H1 (cell line): Measurements from ENCODE around the gene CAST. TPM values are rescaled to one million over a fixed set of nuclear protein-coding genes. Genes with fewer than 3 reads are reported as not detected.

Source experiments
- CTCF ChIA-PET: fragments of 300-600 bp; sonication (Branson Sonifier 250); formaldehyde crosslinking; loops from one replicate; lab custom pipeline; 2021; ENCODE audit not compliant: partially characterized antibody; lab: Charles Lee
- POLR2A ChIA-PET: fragments of 300-600 bp; sonication (Branson Sonifier 250); formaldehyde crosslinking; loops from one replicate; lab custom pipeline; 2021; ENCODE audit warnings: inconsistent platforms; ENCODE audit not compliant: partially characterized antibody; lab: Charles Lee
- DNase-seq, 2 experiments: peaks; one replicate each; pipeline versions ENCODE4 v3.0.0 to v3.0.0-alpha.2; 2010 to 2022; ENCODE audit warnings: low spot score in 2 of 2, low read depth in 1 of 2, mixed read lengths in 1 of 2
- FAIRE-seq: peaks from 2 replicates; lab custom pipeline; 2011; peaks lifted over from hg19 to GRCh38; lab: Jason Lieb, UNC
- H2AFZ ChIP-seq: 2 replicates; pipeline ENCODE4 v1.8.1; 2012; ENCODE audit warnings: low read length, inconsistent platforms
- H2AK5ac ChIP-seq: 2 replicates; pipeline ENCODE4 v1.6.1; 2013; ENCODE audit warnings: low read depth, low read length
- H2BK120ac ChIP-seq: replicated peaks from 2 replicates; pipeline ENCODE3; 2013; ENCODE audit warnings: low read depth, low read length, inconsistent platforms
- H2BK12ac ChIP-seq: 2 replicates; pipeline ENCODE4 v1.6.1; 2013; ENCODE audit warnings: low read depth, low read length
- H2BK15ac ChIP-seq: 2 replicates; pipeline ENCODE4 v1.6.1; 2013; ENCODE audit warnings: low read length
- H2BK20ac ChIP-seq: 2 replicates; pipeline ENCODE4 v1.6.1; 2013; ENCODE audit warnings: low read length
- H2BK5ac ChIP-seq: 2 replicates; pipeline ENCODE4 v1.6.1; 2013; ENCODE audit warnings: low read depth, low read length
- H3K14ac ChIP-seq: 2 replicates; pipeline ENCODE4 v1.6.1; 2013; ENCODE audit warnings: inconsistent platforms; ENCODE audit not compliant: insufficient read length
- H3K18ac ChIP-seq: 2 replicates; pipeline ENCODE4 v1.6.1; 2013; ENCODE audit warnings: low read length; ENCODE audit errors: extremely low read depth
- H3K23ac ChIP-seq: 2 replicates; pipeline ENCODE4 v1.6.1; 2013; ENCODE audit warnings: inconsistent platforms; ENCODE audit not compliant: insufficient read length
- H3K23me2 ChIP-seq: 2 replicates; pipeline ENCODE4 v1.6.1; 2013; ENCODE audit warnings: low read depth, low read length
- H3K27ac ChIP-seq: 2 replicates; pipeline ENCODE4 v1.6.1; 2011; ENCODE audit warnings: low read depth, low read length, inconsistent platforms
- H3K27me3 ChIP-seq, 4 experiments: replicated peaks in 1 of 4; 1 replicate in 1 of 4; 2 replicates in 3 of 4; pipeline versions ENCODE4 v1.6.1 to v1.8.1; 2011 to 2013; ENCODE audit warnings: low read length in 3 of 4, mild to moderate bottlenecking in 3 of 4, inconsistent platforms in 2 of 4, mixed read lengths in 2 of 4, moderate library complexity in 1 of 4; ENCODE audit not compliant: control insufficient read depth in 3 of 4, insufficient read depth in 3 of 4; ENCODE audit errors: extremely low read depth in 1 of 4
- H3K36me3 ChIP-seq, 4 experiments: 2 replicates each; pipeline versions ENCODE4 v1.6.1 to v1.8.1; 2011 to 2013; ENCODE audit warnings: mild to moderate bottlenecking in 4 of 4, low read length in 3 of 4, moderate library complexity in 2 of 4, control low read depth in 1 of 4, inconsistent platforms in 1 of 4; ENCODE audit not compliant: insufficient read depth in 4 of 4, control insufficient read depth in 2 of 4
- H3K4ac ChIP-seq: replicated peaks from 2 replicates; pipeline ENCODE3; 2013; ENCODE audit warnings: low read length, low read depth, mixed read lengths, inconsistent platforms; ENCODE audit not compliant: insufficient read length
- H3K4me1 ChIP-seq, 4 experiments: replicated peaks in 1 of 4; 1 replicate in 1 of 4; 2 replicates in 3 of 4; pipeline versions ENCODE4 v1.6.1 to v1.8.1; 2011 to 2013; ENCODE audit warnings: low read length in 3 of 4, inconsistent platforms in 2 of 4, mixed read lengths in 1 of 4; ENCODE audit not compliant: insufficient read depth in 4 of 4, control insufficient read depth in 3 of 4
- H3K4me2 ChIP-seq, 2 experiments: 2 replicates each; pipeline versions ENCODE4 v1.6.1 to v1.8.1; 2011 to 2013; ENCODE audit warnings: low read depth in 2 of 2, low read length in 2 of 2, control low read depth in 1 of 2, inconsistent platforms in 1 of 2, mild to moderate bottlenecking in 1 of 2; ENCODE audit not compliant: insufficient read depth in 1 of 2
- H3K4me3 ChIP-seq, 4 experiments: fragments of 200-600, 300-600 bp in 1 of 4; sonication (generic), shearing (Covaris generic), sonication (Bioruptor Twin) in 1 of 4; 2 replicates each; pipeline versions ENCODE4 v1.5.1 to v1.8.1; 2011 to 2016; ENCODE audit warnings: low read length in 4 of 4, low read depth in 3 of 4, control low read depth in 2 of 4, inconsistent platforms in 2 of 4, mild to moderate bottlenecking in 2 of 4, mixed read lengths in 1 of 4, moderate library complexity in 1 of 4; ENCODE audit not compliant: insufficient read depth in 2 of 4; ENCODE audit errors: extremely low read depth in 1 of 4
- H3K56ac ChIP-seq: replicated peaks from 2 replicates; pipeline ENCODE3; 2013; ENCODE audit warnings: low read depth, mild to moderate bottlenecking, mixed read lengths, low read length, inconsistent platforms; ENCODE audit not compliant: insufficient read length
- H3K79me1 ChIP-seq: 2 replicates; pipeline ENCODE4 v1.6.1; 2013; ENCODE audit warnings: low read depth, low read length, control low read depth
- H3K79me2 ChIP-seq, 2 experiments: 2 replicates each; pipeline versions ENCODE4 v1.6.1 to v1.8.1; 2012 to 2013; ENCODE audit warnings: low read length in 2 of 2, mild to moderate bottlenecking in 2 of 2, inconsistent platforms in 1 of 2; ENCODE audit not compliant: insufficient read depth in 2 of 2, control insufficient read depth in 1 of 2
- H3K9ac ChIP-seq, 4 experiments: replicated peaks in 1 of 4; 1 replicate in 1 of 4; 2 replicates in 3 of 4; pipeline versions ENCODE4 v1.6.1 to v1.8.1; 2011 to 2013; ENCODE audit warnings: low read depth in 3 of 4, low read length in 3 of 4, control low read depth in 2 of 4, mild to moderate bottlenecking in 2 of 4, moderate library complexity in 2 of 4, inconsistent platforms in 1 of 4; ENCODE audit errors: extremely low read depth in 1 of 4
- H3K9me3 ChIP-seq, 2 experiments: 2 replicates each; pipeline versions ENCODE4 v1.6.1 to v1.8.1; 2012 to 2013; ENCODE audit warnings: mild to moderate bottlenecking in 2 of 2, moderate library complexity in 2 of 2, control low read depth in 1 of 2, inconsistent platforms in 1 of 2, low read depth in 1 of 2, low read length in 1 of 2, mixed read lengths in 1 of 2; ENCODE audit not compliant: insufficient read depth in 2 of 2
- H4K20me1 ChIP-seq, 2 experiments: replicated peaks in 1 of 2; 2 replicates each; pipeline versions ENCODE3 to v1.8.1; 2011 to 2013; ENCODE audit warnings: inconsistent platforms in 2 of 2, low read length in 2 of 2, mild to moderate bottlenecking in 1 of 2; ENCODE audit not compliant: insufficient read depth in 2 of 2, control insufficient read depth in 1 of 2
- H4K5ac ChIP-seq: 2 replicates; pipeline ENCODE4 v1.6.1; 2013; ENCODE audit warnings: low read length, low read depth, mixed read lengths, inconsistent platforms; ENCODE audit not compliant: insufficient read length
- H4K8ac ChIP-seq: 2 replicates; pipeline ENCODE4 v1.8.0; 2013; ENCODE audit warnings: mild to moderate bottlenecking, moderate library complexity, low read length, inconsistent platforms; ENCODE audit not compliant: insufficient read depth; ENCODE audit errors: extremely low read depth
- H4K91ac ChIP-seq: replicated peaks from 2 replicates; pipeline ENCODE3; 2013; ENCODE audit warnings: low read length, mixed read lengths, inconsistent platforms; ENCODE audit not compliant: insufficient read length
- BCL11A ChIP-seq, 2 experiments: IDR thresholded peaks; one replicate each; pipeline ENCODE4 v1.6.1; 2011; ENCODE audit warnings: low read depth in 2 of 2, low read length in 2 of 2, mild to moderate bottlenecking in 2 of 2
- CBX5 ChIP-seq: fragments of 300-800, 300-1000 bp; sonication (generic); IDR thresholded peaks from 2 replicates; pipeline ENCODE4 v1.7.1; 2016; ENCODE audit warnings: antibody characterized with exemption, low read length, low read depth
- FOSL1 ChIP-seq: IDR thresholded peaks from 2 replicates; pipeline ENCODE4 v1.6.1; 2011; ENCODE audit warnings: mild to moderate bottlenecking, low read depth, low read length, moderate library complexity; ENCODE audit not compliant: insufficient read depth
- KDM4A ChIP-seq: IDR thresholded peaks from one replicate; pipeline ENCODE4 v1.7.1; 2012; ENCODE audit warnings: low read depth, mild to moderate bottlenecking, moderate library complexity, low read length, inconsistent platforms; ENCODE audit not compliant: severe bottlenecking
- SAP30 ChIP-seq: fragments of 300-600 bp; sonication (generic); IDR thresholded peaks from 2 replicates; pipeline ENCODE4 v1.7.1; 2012; ENCODE audit warnings: low read length, moderate library complexity, mild to moderate bottlenecking, inconsistent platforms; ENCODE audit not compliant: insufficient read depth, insufficient replicate concordance
- SIN3A ChIP-seq, 2 experiments: IDR thresholded peaks in 1 of 2; conservative IDR thresholded peaks in 1 of 2; 2 replicates each; pipeline ENCODE4 v1.6.1; 2011 to 2012; ENCODE audit warnings: low read length in 2 of 2, improper control_type of control experiment in 1 of 2, low read depth in 1 of 2, mild to moderate bottlenecking in 1 of 2
- SIX5 ChIP-seq: IDR thresholded peaks from 2 replicates; pipeline ENCODE4 v1.6.1; 2011; ENCODE audit warnings: mild to moderate bottlenecking, low read depth, low read length
- TAF1 ChIP-seq: IDR thresholded peaks from 2 replicates; pipeline ENCODE4 v1.6.1; 2011; ENCODE audit warnings: mild to moderate bottlenecking, low read depth, low read length
- WGBS, 2 experiments: shearing (Covaris generic) in 1 of 2; methylation state at CpG; one replicate each; pipeline versions ENCODE4 v1.1.6 to v1.1.7; 2013 to 2015; ENCODE audit warnings: low lambda C conversion rate in 2 of 2, mixed read lengths in 2 of 2, inconsistent platforms in 1 of 2, low coverage in 1 of 2, missing lambda C conversion rate in 1 of 2; ENCODE audit not compliant: insufficient replicate concordance in 2 of 2, insufficient coverage in 1 of 2, insufficient read length in 1 of 2; ENCODE audit errors: extremely low coverage in 1 of 2, missing lambda C conversion rate in 1 of 2; 5-methylcytosine and 5-hydroxymethylcytosine counted together
- polyA plus RNA-seq, 7 experiments: library from polyadenylated mRNA; depleted of rRNA in 3 of 7; stranded (reverse) in 5 of 7; unstranded in 2 of 7; fragments of >200 nt in 5 of 7; fragments of 200-250 nt in 2 of 7; gene quantifications; 1 replicate in 5 of 7; 2 replicates in 1 of 7; 4 replicates in 1 of 7; pipeline versions ENCODE4 v1.2.1 to v1.2.3, GENCODE V29; 2011 to 2013; ENCODE audit warnings: missing spikeins in 2 of 7, mixed read lengths in 2 of 7
- total RNA-seq: library from RNA; stranded (reverse); fragmentation: NEBNext Ultra II Directional; extraction: Animal tissue kit (Norgen Biotek cat#: 25700); gene quantifications from 2 replicates; pipeline ENCODE4 v1.2.1, GENCODE V29; 2021
- TF ChIP-seq, protein P1 (sequence below): IDR thresholded peaks from 2 replicates; pipeline ENCODE4 v1.6.1; 2012; ENCODE audit warnings: inconsistent platforms

The CAST gene
- total and polyA plus RNA-seq, 2 of the 8 experiments (the other 6 are each of a cell fraction or from before 2014, with no cell fraction given), result 9.0 to 48.2 TPM

DNA sequence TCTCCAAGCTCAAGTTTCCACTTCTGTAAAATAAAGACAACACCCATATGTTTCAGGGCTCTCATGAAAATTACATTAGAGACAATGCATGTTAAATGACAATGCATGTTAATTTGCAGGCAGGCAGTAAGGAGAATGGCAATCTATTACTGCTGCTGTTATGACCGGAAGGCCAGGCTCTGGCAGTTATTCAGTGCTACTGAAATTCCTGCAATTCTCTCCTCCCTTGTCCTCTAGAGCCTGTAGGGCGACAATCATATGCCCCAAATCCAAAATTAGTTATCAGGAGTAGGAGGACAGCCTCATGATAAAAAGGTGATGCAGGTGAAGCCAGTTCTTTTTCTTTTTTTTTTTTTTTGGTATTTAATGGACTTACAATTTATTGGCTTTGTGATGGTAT, 42.2 kb upstream of the CAST start:
- Histone ChIP-seq H3K4me3 (no peak overlapping the region), H3K23ac (no peak overlapping the region), H2BK120ac (no peak overlapping the region), H2BK5ac (no peak overlapping the region), H4K91ac (no peak overlapping the region), H2AFZ (no peak overlapping the region), H3K4me1 (no peaks in the 10 kb centered on the region), H3K79me1 (no peaks in the 10 kb centered on the region), H4K5ac (no peak overlapping the region), H3K9ac (no peak overlapping the region), H2BK12ac (no peak overlapping the region), H3K27me3 (no peaks in the 10 kb centered on the region), H3K9me3 (peaks cover 8 to 13% of the 10 kb centered on the region in 2 experiments; a peak in 2 of 4 replicates), H2BK20ac (no peak overlapping the region), H2AK5ac (no peak overlapping the region), H3K18ac (no peak overlapping the region), H3K27ac (no peak overlapping the region), H4K20me1 (no peaks in the 10 kb centered on the region), H2BK15ac (no peak overlapping the region), H3K4me2 (no peak overlapping the region), H3K36me3 (peaks cover 0 to 5% (median 0%) of the 10 kb centered on the region in 4 experiments; a peak in 2 of 8 replicates)
- DNase-seq, result no peak
- ChIA-PET CTCF (interaction anchor here (0.8 to 11.4 kb wide), 7 partner anchors 18 to 81 kb away, joined by 3 to 89 read pairs (median 3); no protein-coding TSS in a partner anchor), POLR2A (no interaction called here)
- no peak for FAIRE-seq
- 85% methylated on average over 2 of the region's 2 CpGs; no CpG with 5 or more reads in 1 of the 2 experiments for WGBS, 2 experiments
- no peak for TF ChIP-seq CBX5
- TF ChIP-seq KDM4A, result no peak
- TF ChIP-seq, protein P1, sequence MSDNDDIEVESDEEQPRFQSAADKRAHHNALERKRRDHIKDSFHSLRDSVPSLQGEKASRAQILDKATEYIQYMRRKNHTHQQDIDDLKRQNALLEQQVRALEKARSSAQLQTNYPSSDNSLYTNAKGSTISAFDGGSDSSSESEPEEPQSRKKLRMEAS, result no peak
- TF ChIP-seq FOSL1, result no peak
- TF ChIP-seq SIX5, result no peak
- no peak for TF ChIP-seq TAF1
- TF ChIP-seq SIN3A (conservative IDR thresholded peaks at IDR 0.05 in 1 of 2, IDR thresholded peaks at IDR 0.05 in 1 of 2; ENCODE audit: low read depth in 1 of 2, low read length in 2 of 2), result no peak
- no peak for TF ChIP-seq BCL11A (IDR thresholded peaks at IDR 0.05; ENCODE audit: low read depth in 2 of 2, low read length in 2 of 2)
- TF ChIP-seq SAP30, result no peak
- TF ChIP-seq, all 59 proteins: peak for 0
- H3K23me2 ChIP-seq, result no peaks in the 10 kb centered on the region
- no peak overlapping the region for H3K4ac ChIP-seq
- no peaks in the 10 kb centered on the region for H3K79me2 ChIP-seq
- H3K14ac ChIP-seq, result no peak overlapping the region
- H4K8ac ChIP-seq, result no peak overlapping the region
- H3K56ac ChIP-seq, result no peak overlapping the region
